Measurements from ENCODE around the gene JPT2. TPM values are rescaled to one million over a fixed set of nuclear protein-coding genes. Genes with fewer than 3 reads are reported as not detected.

The JPT2 gene
- total RNA-seq, 1 experiment from 2014 or later, result 200 TPM

DNA sequence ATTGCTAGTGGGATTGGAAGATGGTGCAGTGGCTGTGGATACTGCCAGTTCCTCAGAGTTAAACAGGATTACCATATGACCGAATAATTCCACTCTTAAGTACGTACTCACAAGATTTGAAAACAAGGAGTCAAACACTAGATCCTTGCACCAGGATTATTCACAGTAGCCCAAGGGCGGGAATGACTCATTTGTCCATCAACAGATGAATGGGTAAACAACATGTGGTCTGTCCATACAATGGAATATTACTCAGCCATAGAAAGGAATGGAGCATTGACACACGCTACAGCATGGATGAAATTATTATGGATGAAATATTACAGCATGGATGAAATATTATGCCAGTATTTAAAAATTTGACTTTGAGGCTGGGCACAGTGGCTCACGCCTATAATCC is 18.8 kb downstream of the JPT2 start:
- no peak for DNase-seq (ENCODE audit: low spot score)
- no peak overlapping the region for H3K4me3 ChIP-seq (ENCODE audit: low read depth, low read length, poor library complexity, severe bottlenecking)
- H3K27ac ChIP-seq (ENCODE audit: low read depth, low read length, poor library complexity, severe bottlenecking), result no peak overlapping the region
- ChIA-PET POLR2A (ENCODE audit: low non-redundant PET) (no interaction called here), CTCF (interaction anchor here (0.6 kb wide), 1 partner anchor 85 kb away, joined by 3 read pairs; the partner anchor contains the start of genes CRAMP1 and IFT140)
- intact Hi-C loops (cut with micrococcal nuclease; ENCODE audit: unreplicated experiment), result no loop called here
- no peak for TF ChIP-seq EZH2 (IDR thresholded peaks at IDR 0.05; ENCODE audit: borderline replicate concordance, low read depth, low read length, poor library complexity, severe bottlenecking)
- TF ChIP-seq, protein P1, sequence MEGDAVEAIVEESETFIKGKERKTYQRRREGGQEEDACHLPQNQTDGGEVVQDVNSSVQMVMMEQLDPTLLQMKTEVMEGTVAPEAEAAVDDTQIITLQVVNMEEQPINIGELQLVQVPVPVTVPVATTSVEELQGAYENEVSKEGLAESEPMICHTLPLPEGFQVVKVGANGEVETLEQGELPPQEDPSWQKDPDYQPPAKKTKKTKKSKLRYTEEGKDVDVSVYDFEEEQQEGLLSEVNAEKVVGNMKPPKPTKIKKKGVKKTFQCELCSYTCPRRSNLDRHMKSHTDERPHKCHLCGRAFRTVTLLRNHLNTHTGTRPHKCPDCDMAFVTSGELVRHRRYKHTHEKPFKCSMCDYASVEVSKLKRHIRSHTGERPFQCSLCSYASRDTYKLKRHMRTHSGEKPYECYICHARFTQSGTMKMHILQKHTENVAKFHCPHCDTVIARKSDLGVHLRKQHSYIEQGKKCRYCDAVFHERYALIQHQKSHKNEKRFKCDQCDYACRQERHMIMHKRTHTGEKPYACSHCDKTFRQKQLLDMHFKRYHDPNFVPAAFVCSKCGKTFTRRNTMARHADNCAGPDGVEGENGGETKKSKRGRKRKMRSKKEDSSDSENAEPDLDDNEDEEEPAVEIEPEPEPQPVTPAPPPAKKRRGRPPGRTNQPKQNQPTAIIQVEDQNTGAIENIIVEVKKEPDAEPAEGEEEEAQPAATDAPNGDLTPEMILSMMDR (conservative IDR thresholded peaks at IDR 0.05; ENCODE audit: low read depth, low read length), result no peak
- peaks cover 94% of the 10 kb centered on the region for H3K36me3 ChIP-seq (ENCODE audit: insufficient read depth, low read length, poor library complexity, severe bottlenecking)
- no peaks in the 10 kb centered on the region for H3K4me1 ChIP-seq (ENCODE audit: insufficient read depth, low read length, poor library complexity, severe bottlenecking)
- BruUV-seq (replicated peaks), result no TSS peak
- H3K9me3 ChIP-seq (ENCODE audit: low read depth, low read length, poor library complexity, severe bottlenecking), result no peaks in the 10 kb centered on the region
- H3K27me3 ChIP-seq (replicated peaks; ENCODE audit: insufficient read depth, low read depth, low read length, poor library complexity), result no peaks in the 10 kb centered on the region

DNA sequence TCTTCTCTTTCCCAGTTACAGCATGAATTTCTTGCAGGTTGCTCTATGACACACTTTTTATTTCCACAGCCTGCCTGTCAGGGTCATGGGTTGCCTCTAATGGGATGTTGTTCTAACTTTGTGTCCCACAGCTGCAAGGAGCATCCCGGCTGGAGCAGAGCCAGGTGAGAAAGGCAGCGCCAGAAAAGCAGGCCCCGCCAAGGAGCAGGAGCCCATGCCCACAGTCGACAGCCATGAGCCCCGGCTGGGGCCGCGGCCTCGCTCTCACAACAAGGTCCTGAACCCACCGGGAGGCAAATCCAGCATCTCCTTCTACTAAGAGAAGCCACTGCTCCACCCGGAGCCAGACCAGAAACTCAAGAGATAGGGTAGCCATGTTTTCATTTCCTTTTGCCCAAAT is 20.6 kb downstream of the JPT2 start:
- Histone ChIP-seq H3K27me3 (replicated peaks; ENCODE audit: insufficient read depth, low read depth, low read length, poor library complexity) (no peaks in the 10 kb centered on the region), H3K9me3 (ENCODE audit: low read depth, low read length, poor library complexity, severe bottlenecking) (no peaks in the 10 kb centered on the region), H3K36me3 (ENCODE audit: insufficient read depth, low read length, poor library complexity, severe bottlenecking) (peaks cover 85% of the 10 kb centered on the region), H3K27ac (ENCODE audit: low read depth, low read length, poor library complexity, severe bottlenecking) (no peak overlapping the region), H3K4me3 (ENCODE audit: low read depth, low read length, poor library complexity, severe bottlenecking) (no peak overlapping the region), H3K4me1 (ENCODE audit: insufficient read depth, low read length, poor library complexity, severe bottlenecking) (no peaks in the 10 kb centered on the region)
- DNase-seq (ENCODE audit: low spot score), result no peak
- no TSS peak for BruUV-seq (replicated peaks)
- TF ChIP-seq EZH2 (IDR thresholded peaks at IDR 0.05; ENCODE audit: borderline replicate concordance, low read depth, low read length, poor library complexity, severe bottlenecking), result no peak
- TF ChIP-seq, protein P1 (conservative IDR thresholded peaks at IDR 0.05; ENCODE audit: low read depth, low read length), result no peak
- ChIA-PET CTCF (no interaction called here), POLR2A (ENCODE audit: low non-redundant PET) (no interaction called here)
- intact Hi-C loops (cut with micrococcal nuclease; ENCODE audit: unreplicated experiment), result no loop called here

DNA sequence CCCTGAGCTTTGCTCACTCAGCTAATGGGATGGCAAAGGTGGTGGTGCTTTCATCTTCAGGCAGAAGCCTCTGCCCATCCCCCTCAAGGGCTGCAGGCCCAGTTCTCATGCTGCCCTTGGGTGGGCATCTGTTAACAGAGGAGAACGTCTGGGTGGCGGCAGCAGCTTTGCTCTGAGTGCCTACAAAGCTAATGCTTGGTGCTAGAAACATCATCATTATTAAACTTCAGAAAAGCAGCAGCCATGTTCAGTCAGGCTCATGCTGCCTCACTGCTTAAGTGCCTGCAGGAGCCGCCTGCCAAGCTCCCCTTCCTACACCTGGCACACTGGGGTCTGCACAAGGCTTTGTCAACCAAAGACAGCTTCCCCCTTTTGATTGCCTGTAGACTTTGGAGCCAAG is 22.2 kb downstream of the JPT2 start:
- TF ChIP-seq, protein P1 (conservative IDR thresholded peaks at IDR 0.05; ENCODE audit: low read depth, low read length), result no peak
- no peak for TF ChIP-seq EZH2 (IDR thresholded peaks at IDR 0.05; ENCODE audit: borderline replicate concordance, low read depth, low read length, poor library complexity, severe bottlenecking)
- POLR2A ChIA-PET (ENCODE audit: low non-redundant PET), result no interaction called here
- no peak overlapping the region for H3K4me3 ChIP-seq (ENCODE audit: low read depth, low read length, poor library complexity, severe bottlenecking)
- CTCF ChIA-PET, result interaction anchor here (0.6 kb wide), 1 partner anchor 358 kb away, joined by 6 read pairs; no protein-coding TSS in a partner anchor
- peaks cover 70% of the 10 kb centered on the region for H3K36me3 ChIP-seq (ENCODE audit: insufficient read depth, low read length, poor library complexity, severe bottlenecking)
- DNase-seq (ENCODE audit: low spot score), result no peak
- no peaks in the 10 kb centered on the region for H3K27me3 ChIP-seq (replicated peaks; ENCODE audit: insufficient read depth, low read depth, low read length, poor library complexity)
- BruUV-seq (replicated peaks), result no TSS peak
- H3K9me3 ChIP-seq (ENCODE audit: low read depth, low read length, poor library complexity, severe bottlenecking), result no peaks in the 10 kb centered on the region
- peaks cover 4% of the 10 kb centered on the region for H3K4me1 ChIP-seq (ENCODE audit: insufficient read depth, low read length, poor library complexity, severe bottlenecking)
- intact Hi-C loops (cut with micrococcal nuclease; ENCODE audit: unreplicated experiment), result no loop called here
- no peak overlapping the region for H3K27ac ChIP-seq (ENCODE audit: low read depth, low read length, poor library complexity, severe bottlenecking)

Measured in A673 (cell line).